DMS79 (cell line): ENCODE data around the gene KLHL34.

Experiments used
- DNase-seq: peaks from one replicate; lab custom pipeline; 2025; lab: John Stamatoyannopoulos, UW

The KLHL34 gene, protein sequence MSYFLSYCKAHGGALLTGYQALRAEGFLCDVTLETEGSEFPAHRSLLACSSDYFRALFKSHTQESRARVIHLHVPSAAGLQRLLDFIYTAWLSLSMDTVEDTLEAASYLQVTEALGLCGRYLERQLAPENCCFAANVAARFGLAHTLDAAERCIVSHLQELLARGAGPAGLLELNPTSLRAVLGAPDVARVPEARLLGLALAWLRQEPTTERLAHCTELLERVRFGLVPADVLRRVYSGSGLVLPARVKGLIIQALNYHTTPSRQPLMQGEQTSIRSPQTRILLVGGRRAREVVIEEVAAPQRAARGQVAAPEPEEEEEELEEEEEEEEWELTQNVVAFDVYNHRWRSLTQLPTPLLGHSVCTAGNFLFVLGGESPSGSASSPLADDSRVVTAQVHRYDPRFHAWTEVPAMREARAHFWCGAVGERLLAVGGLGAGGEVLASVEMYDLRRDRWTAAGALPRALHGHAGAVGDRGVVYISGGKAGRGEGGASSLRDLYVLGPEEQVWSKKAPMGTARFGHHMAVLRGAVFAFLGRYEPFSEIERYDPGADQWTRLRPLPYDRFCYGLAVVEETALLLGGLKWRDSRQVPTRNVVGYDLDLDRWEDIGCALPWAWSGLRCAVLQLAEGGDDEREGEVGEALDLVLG

DNA sequence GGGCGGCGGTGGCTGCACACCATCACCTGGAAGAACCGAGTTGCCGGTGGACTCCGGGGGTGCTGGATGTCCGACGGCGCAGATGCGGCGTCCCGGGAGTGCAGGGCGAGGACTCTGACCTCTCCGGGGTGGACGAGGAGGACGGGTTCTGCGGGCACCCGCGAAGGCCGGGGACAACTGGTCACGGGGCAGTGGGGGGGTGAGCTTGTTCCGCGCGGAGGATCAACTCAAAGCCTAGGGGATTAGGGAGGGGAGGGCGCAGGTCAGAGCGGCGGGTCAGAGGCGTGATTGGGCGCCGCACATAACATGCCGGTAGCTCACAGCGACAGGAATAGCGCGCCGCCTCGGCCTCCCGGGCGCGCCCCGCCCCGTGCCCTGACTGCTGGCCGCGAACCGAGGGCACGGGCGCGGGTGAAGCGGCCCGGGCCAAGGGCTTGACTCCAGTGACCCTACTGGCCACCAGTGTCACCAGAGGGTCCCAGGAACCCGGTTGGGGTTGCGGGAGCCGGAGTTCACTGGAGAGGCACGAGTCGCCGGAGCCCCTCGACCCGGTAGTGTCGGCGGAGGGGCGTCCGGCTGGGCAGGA is at the start of gene KLHL34:
KLHL34 (minus strand) TSS at position 179 of the 586 bp plus-strand sequence. CDS start 542 bp downstream, outside the sequence.
- no peak for DNase-seq

GRCh38 chrX:21705225-21705624 is 47.1 kb upstream of the KLHL34 start:
- DNase-seq, result no peak

DNA sequence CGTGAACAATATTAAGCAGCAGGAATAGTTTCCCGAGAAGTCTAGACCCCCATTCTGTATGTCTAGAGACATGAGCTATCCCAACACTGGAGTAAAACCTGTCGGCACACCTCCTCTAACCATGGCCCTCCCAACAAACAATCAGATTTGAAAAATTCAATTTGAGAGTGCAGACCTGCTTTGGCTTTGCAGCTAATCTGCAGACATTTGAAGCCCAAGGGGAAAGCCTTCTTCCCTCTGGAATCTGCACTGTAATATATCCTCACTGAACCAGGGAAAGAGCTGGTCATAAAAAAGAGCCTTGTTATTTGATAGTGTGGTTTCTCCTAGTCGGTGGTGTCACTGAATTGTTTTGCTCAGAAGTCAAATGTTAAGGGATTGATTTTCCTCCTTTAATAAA is 44.6 kb upstream of the KLHL34 start:
- DNase-seq, result no peak

DNA sequence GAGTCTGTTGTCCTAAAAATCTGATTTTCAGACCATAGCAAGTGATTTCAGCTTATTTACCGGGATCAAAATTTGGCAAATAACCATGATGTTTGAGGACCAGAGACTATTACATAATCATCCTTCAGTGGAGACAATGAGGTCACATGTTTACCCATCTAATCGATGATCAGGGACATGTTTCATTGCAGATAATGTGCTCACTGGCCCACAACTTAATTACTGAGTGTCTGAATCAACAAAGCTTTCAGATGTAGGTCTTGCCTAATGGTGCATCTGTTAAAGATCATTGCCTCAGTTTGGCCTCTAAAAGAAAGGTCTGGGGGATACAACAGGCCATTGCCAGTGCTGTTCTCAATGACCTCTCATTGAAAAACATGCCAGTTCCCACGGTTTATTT is 42.8 kb upstream of the KLHL34 start:
- no peak for DNase-seq

GRCh38 chrX:21700275-21700674 is 42.1 kb upstream of the KLHL34 start:
- no peak for DNase-seq

DNA sequence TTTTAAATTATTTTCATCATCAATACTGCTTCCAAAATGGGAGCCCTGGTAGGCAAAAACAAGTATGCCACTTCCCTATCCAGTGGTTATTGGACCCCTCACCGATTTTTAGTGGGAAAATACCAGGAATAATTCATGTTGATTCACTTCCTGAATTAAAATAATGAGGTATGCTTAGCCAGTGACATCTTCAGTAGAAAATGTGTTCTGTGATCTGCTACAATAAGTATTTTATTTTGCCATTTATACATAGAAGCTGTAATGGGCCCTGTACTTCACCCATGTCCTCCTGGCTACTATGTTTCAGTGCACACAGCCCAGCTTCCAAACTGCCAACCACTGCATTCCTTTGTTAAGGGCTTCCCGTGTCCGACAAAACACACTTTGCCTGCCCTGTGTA is 41.0 kb upstream of the KLHL34 start:
- no peak for DNase-seq

DNA sequence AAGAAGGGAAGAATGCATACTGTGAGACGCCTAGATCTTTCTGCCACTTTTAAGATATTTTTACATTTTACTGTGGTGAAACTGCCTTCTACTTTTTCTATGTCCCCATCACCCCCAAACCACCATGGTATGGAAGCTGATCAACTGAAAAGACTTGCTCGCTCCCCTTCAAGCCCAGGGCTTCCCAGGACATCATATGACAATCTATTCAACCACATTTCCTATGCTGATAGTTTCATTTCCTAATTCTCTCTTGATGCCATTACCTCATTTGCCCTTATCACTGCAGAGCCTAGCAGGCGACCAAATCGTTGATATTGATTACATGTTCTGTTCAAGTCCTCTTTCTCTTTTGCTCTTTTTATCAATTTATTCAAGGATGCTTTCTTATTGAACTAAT is 40.1 kb upstream of the KLHL34 start:
- DNase-seq, result no peak

DNA sequence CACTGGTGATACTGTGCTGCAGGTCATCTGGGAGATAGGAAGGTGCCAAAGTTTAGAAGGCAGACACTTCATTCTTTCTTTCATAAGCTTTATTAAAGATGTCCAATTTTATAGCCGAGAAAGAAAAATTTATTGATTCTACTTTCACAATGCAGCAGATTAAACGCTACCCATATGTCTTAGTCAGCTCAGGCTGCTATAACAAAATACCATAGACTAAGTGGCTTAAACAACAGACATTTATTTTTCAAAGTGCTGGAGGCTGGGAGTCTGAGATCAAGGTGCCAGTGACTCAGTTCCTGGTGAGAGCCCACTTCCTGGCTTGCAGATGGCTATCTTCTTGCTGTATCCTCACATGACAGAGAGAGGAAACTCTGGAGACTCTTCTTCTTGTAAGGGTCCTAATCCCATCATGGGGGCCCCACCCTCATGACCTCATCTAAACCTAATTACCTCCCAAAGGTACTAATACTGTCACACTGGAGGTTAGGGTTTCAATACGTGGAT is 33.4 kb upstream of the KLHL34 start:
- no peak for DNase-seq

DNA sequence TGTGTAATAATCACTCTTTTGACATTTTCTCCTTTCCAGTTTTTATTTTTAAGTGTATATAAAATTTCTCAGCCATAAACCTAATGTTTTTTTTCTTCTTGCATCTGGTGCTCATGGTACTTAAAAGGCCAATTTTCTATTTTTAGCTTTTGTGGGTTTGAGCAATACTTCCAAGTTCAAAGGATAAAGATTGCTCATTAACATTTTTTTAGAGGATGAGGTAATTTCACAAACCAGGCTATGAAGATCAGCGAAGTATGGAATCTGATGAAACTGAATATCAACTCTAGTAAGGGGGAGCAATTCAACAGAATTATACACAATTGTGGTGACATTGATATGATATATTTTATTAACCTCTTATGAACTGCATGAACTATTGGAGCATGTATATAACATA is 25.8 kb upstream of the KLHL34 start:
- no peak for DNase-seq

DNA sequence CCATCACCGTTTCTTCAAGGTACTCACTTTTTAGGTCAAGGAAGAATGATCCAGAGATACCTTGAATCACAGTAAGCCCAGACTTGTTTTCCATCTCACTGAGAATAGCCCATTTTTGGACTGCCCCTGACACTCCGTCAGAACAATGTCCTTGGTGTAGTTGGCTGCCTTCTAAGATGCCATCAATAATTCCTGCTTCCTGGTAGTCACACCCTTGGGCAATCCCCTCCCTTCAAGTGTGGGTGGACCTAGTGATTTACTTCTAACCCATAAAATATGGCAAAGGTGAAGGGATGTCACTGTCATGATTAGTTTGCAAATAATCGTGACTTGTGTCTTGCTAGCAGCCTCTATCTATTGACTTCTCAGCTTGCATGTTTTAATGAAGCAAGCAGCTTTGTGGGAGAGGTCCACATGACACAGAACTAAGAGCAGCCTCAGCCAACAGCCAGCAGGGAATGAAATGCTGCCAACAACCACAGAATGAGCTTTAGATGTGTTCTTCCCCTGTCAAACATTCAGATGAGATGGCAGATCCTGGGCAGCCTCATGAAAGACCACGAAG is 20.0 kb upstream of the KLHL34 start:
- no peak for DNase-seq

- no peak for DNase-seq
Measured at GRCh38 chrX:21675931-21676330, 17.8 kb upstream of the KLHL34 start.

- DNase-seq, result no peak
Measured at GRCh38 chrX:21674430-21675186, 16.5 kb upstream of the KLHL34 start.

DNA sequence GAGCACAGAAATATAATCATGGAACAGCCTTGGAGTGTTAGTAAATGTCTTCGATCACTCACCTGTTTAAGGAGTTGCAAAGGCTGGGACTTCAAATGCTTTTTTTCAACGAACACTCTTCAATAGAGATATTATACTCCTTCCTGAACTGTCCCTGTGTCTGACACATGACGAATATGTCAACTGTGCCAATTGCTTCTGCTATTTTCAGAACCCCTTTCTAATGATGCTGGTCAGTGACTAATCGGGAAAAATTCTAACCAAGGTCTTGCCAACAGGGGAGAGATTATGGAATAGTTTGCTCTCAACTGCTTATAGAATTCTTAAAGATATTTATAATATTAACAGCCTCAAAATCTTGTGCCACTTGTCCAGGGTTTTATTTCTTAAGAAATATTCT is 8.5 kb upstream of the KLHL34 start:
- no peak for DNase-seq

DNA sequence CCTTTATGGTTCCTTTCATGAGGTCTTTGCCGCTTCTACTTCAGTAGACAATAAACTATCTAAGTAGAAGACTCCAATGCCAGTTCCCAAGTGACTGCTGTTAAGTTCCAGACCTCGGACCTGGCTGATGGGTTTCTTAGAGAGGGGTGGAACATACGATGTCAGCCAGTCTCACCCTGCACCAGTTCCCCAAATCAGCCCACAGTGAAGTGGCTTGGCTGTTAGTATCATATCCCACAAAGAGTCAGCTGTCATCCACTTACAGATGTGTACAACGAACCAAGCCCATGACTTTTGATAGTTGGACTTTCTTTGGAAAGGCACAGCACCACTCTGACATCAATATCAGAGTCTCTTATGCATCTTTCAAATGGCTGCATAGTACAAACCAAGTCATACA is 8.1 kb upstream of the KLHL34 start:
- DNase-seq, result no peak

- DNase-seq, result no peak
Measured at GRCh38 chrX:21662761-21663160, 4.6 kb upstream of the KLHL34 start.

DNA sequence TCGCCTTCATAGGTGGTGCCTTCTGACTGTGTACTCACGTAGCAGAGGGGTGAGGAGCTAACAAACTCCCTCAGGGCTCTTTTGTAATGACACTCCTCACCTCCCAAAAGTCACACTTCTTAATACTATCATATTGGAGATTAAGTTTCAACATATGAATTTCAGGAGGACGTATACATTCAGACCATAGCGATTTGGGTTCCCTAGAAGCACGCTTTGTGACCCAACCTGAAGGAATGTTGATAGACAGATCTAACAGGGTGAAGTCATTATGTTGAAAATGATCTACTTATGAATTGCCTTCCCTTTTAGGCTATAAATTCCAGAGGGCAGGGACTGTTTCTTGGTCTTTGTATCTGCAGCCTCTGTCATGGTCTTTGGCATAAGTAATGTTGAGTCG is 3.2 kb upstream of the KLHL34 start:
- DNase-seq, result no peak

GRCh38 chrX:21660156-21660555 is 2.0 kb upstream of the KLHL34 start:
- DNase-seq, result peak; percentile 30

GRCh38 chrX:21659320-21659719 is 1.2 kb upstream of the KLHL34 start:
- no peak for DNase-seq

DNA sequence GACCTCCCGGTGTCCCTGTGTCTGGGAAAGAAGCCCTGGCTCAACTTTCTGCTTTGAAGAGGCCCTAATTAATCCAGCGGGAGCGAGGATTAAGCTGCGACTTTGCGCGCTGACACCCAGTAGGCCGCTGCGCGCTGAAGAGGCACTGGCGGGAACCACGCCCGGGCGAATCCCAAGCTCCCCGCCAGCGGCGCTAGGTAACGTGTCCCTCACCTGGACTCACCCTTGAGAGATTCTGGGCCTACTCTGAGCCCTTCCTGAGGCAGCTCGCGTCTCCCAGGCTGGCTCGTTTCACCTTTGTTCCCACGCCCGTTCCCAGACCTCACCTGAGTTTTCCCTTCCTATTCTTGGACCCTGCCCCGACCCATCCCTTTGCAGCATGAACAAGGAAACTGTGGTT is 616 bp upstream of the KLHL34 start:
- DNase-seq, result no peak

- no peak for DNase-seq
Measured at GRCh38 chrX:21657318-21658151, 595 bp downstream of the KLHL34 start.
